ENCODE measurements around the gene FDX2.

FDX2 gene

GRCh38 chr19:10278935-10279334 lies 36.9 kb downstream of the FDX2 start:
- no peak overlapping the region for H3K4me2 ChIP-seq (ENCODE audit: low read length)
- no peak overlapping the region for H3K4ac ChIP-seq (ENCODE audit: low read depth, low read length)
- no CpG with 5 or more reads among the region's 1 CpG for WGBS (ENCODE audit: extremely low coverage, insufficient coverage, insufficient read length)
- no peak overlapping the region for H3K23ac ChIP-seq (ENCODE audit: low read length)
- H3K79me1 ChIP-seq (ENCODE audit: low read length) = no peaks in the 10 kb centered on the region
- no peak overlapping the region for H4K8ac ChIP-seq (ENCODE audit: low read depth, low read length)
- H2AK5ac ChIP-seq (ENCODE audit: low read length) = no peak overlapping the region
- H3K27me3 ChIP-seq (ENCODE audit: insufficient read depth, low read length) = no peaks in the 10 kb centered on the region
- no peak overlapping the region for H3K18ac ChIP-seq (ENCODE audit: low read length)
- H3K4me3 ChIP-seq (ENCODE audit: low read depth, low read length) = no peak overlapping the region
- no peak overlapping the region for H3K14ac ChIP-seq (ENCODE audit: low read length)
- no peak overlapping the region for H2AFZ ChIP-seq (ENCODE audit: insufficient read depth, low read length, poor library complexity)
- peaks cover 2% of the 10 kb centered on the region for H3K9me3 ChIP-seq (ENCODE audit: insufficient read depth, low read depth, low read length)
- H3K27ac ChIP-seq (ENCODE audit: low read depth, low read length) = no peak overlapping the region
- H4K91ac ChIP-seq (ENCODE audit: low read depth, low read length) = no peak overlapping the region
- H2BK5ac ChIP-seq (ENCODE audit: low read depth, low read length, poor library complexity) = no peak overlapping the region
- no peak overlapping the region for H3K9ac ChIP-seq (ENCODE audit: low read length)
- H2BK12ac ChIP-seq (ENCODE audit: low read length) = no peak overlapping the region
- no peak for DNase-seq
- no peaks in the 10 kb centered on the region for H3K79me2 ChIP-seq (ENCODE audit: control insufficient read depth, insufficient read depth, low read length, poor library complexity)
- no peak overlapping the region for H2BK120ac ChIP-seq (ENCODE audit: insufficient read depth, low read length, poor library complexity)
- H3K4me1 ChIP-seq (ENCODE audit: control insufficient read depth in 1 of 2, insufficient read depth in 2 of 2, low read length in 2 of 2) = no peaks in the 10 kb centered on the region
- H3K36me3 ChIP-seq (ENCODE audit: control insufficient read depth in 1 of 2, insufficient read depth in 2 of 2, low read length in 2 of 2) = no peaks in the 10 kb centered on the region
- no peak overlapping the region for H4K12ac ChIP-seq (ENCODE audit: low read depth, low read length)

GRCh38 chr19:10277795-10278589 lies 37.8 kb downstream of the FDX2 start:
- Histone ChIP-seq H2AFZ (ENCODE audit: insufficient read depth, low read length, poor library complexity) (no peak overlapping the region), H3K79me1 (ENCODE audit: low read length) (no peaks in the 10 kb centered on the region), H4K12ac (ENCODE audit: low read depth, low read length) (no peak overlapping the region), H3K14ac (ENCODE audit: low read length) (no peak overlapping the region), H3K4me2 (ENCODE audit: low read length) (no peak overlapping the region), H4K8ac (ENCODE audit: low read depth, low read length) (no peak overlapping the region), H3K27me3 (ENCODE audit: insufficient read depth, low read length) (no peaks in the 10 kb centered on the region), H2BK12ac (ENCODE audit: low read length) (no peak overlapping the region), H3K9ac (ENCODE audit: low read length) (no peak overlapping the region), H3K4me1 (ENCODE audit: control insufficient read depth in 1 of 2, insufficient read depth in 2 of 2, low read length in 2 of 2) (no peaks in the 10 kb centered on the region), H3K79me2 (ENCODE audit: control insufficient read depth, insufficient read depth, low read length, poor library complexity) (no peaks in the 10 kb centered on the region), H3K23ac (ENCODE audit: low read length) (no peak overlapping the region), H3K4me3 (ENCODE audit: low read depth, low read length) (no peak overlapping the region), H2BK120ac (ENCODE audit: insufficient read depth, low read length, poor library complexity) (no peak overlapping the region), H3K9me3 (ENCODE audit: insufficient read depth, low read depth, low read length) (no peaks in the 10 kb centered on the region), H3K36me3 (ENCODE audit: control insufficient read depth in 1 of 2, insufficient read depth in 2 of 2, low read length in 2 of 2) (no peaks in the 10 kb centered on the region), H4K91ac (ENCODE audit: low read depth, low read length) (no peak overlapping the region), H3K27ac (ENCODE audit: low read depth, low read length) (no peak overlapping the region), H3K4ac (ENCODE audit: low read depth, low read length) (no peak overlapping the region), H2BK5ac (ENCODE audit: low read depth, low read length, poor library complexity) (no peak overlapping the region), H3K18ac (ENCODE audit: low read length) (no peak overlapping the region), H2AK5ac (ENCODE audit: low read length) (no peak overlapping the region)
- DNase-seq = no peak
- WGBS (ENCODE audit: extremely low coverage, insufficient coverage, insufficient read length) = no CpG with 5 or more reads among the region's 9 CpGs

GRCh38 chr19:10274589-10274988 lies 41.2 kb downstream of the FDX2 start:
- Histone ChIP-seq H3K14ac (ENCODE audit: low read length) (no peak overlapping the region), H4K12ac (ENCODE audit: low read depth, low read length) (no peak overlapping the region), H2BK12ac (ENCODE audit: low read length) (no peak overlapping the region), H3K18ac (ENCODE audit: low read length) (no peak overlapping the region), H3K36me3 (ENCODE audit: control insufficient read depth in 1 of 2, insufficient read depth in 2 of 2, low read length in 2 of 2) (no peaks in the 10 kb centered on the region), H3K4ac (ENCODE audit: low read depth, low read length) (no peak overlapping the region), H4K91ac (ENCODE audit: low read depth, low read length) (no peak overlapping the region), H3K9ac (ENCODE audit: low read length) (no peak overlapping the region), H3K79me1 (ENCODE audit: low read length) (peaks cover 2% of the 10 kb centered on the region), H3K27me3 (ENCODE audit: insufficient read depth, low read length) (no peaks in the 10 kb centered on the region), H3K4me2 (ENCODE audit: low read length) (no peak overlapping the region), H2AFZ (ENCODE audit: insufficient read depth, low read length, poor library complexity) (no peak overlapping the region), H3K27ac (ENCODE audit: low read depth, low read length) (no peak overlapping the region), H2BK5ac (ENCODE audit: low read depth, low read length, poor library complexity) (no peak overlapping the region), H2BK120ac (ENCODE audit: insufficient read depth, low read length, poor library complexity) (no peak overlapping the region), H3K79me2 (ENCODE audit: control insufficient read depth, insufficient read depth, low read length, poor library complexity) (no peaks in the 10 kb centered on the region), H3K4me3 (ENCODE audit: low read depth, low read length) (no peak overlapping the region), H2AK5ac (ENCODE audit: low read length) (no peak overlapping the region), H4K8ac (ENCODE audit: low read depth, low read length) (no peak overlapping the region), H3K4me1 (ENCODE audit: control insufficient read depth in 1 of 2, insufficient read depth in 2 of 2, low read length in 2 of 2) (peaks cover 13 to 14% of the 10 kb centered on the region in 2 experiments), H3K23ac (ENCODE audit: low read length) (no peak overlapping the region), H3K9me3 (ENCODE audit: insufficient read depth, low read depth, low read length) (no peaks in the 10 kb centered on the region)
- WGBS (ENCODE audit: extremely low coverage, insufficient coverage, insufficient read length) = no CpG with 5 or more reads among the region's 10 CpGs
- no peak for DNase-seq

GRCh38 chr19:10271543-10272086 lies 44.2 kb downstream of the FDX2 start:
- WGBS (ENCODE audit: extremely low coverage, insufficient coverage, insufficient read length) = no CpG with 5 or more reads among the region's 12 CpGs
- Histone ChIP-seq H3K23ac (ENCODE audit: low read length) (no peak overlapping the region), H3K79me1 (ENCODE audit: low read length) (peaks cover 2% of the 10 kb centered on the region)

More at GRCh38 chr19:10271543-10272086, 44.2 kb downstream of the FDX2 start:
- H3K9ac ChIP-seq (ENCODE audit: low read length) = no peak overlapping the region
- H3K4ac ChIP-seq (ENCODE audit: low read depth, low read length) = no peak overlapping the region
- no peaks in the 10 kb centered on the region for H3K79me2 ChIP-seq (ENCODE audit: control insufficient read depth, insufficient read depth, low read length, poor library complexity)
- no peak overlapping the region for H2AFZ ChIP-seq (ENCODE audit: insufficient read depth, low read length, poor library complexity)
- no peak overlapping the region for H4K91ac ChIP-seq (ENCODE audit: low read depth, low read length)
- H4K8ac ChIP-seq (ENCODE audit: low read depth, low read length) = no peak overlapping the region
- no peaks in the 10 kb centered on the region for H3K9me3 ChIP-seq (ENCODE audit: insufficient read depth, low read depth, low read length)
- H3K4me2 ChIP-seq (ENCODE audit: low read length) = no peak overlapping the region
- no peak overlapping the region for H3K4me3 ChIP-seq (ENCODE audit: low read depth, low read length)
- no peak overlapping the region for H2BK5ac ChIP-seq (ENCODE audit: low read depth, low read length, poor library complexity)
- H3K18ac ChIP-seq (ENCODE audit: low read length) = no peak overlapping the region
- no peak overlapping the region for H3K14ac ChIP-seq (ENCODE audit: low read length)
- H3K27me3 ChIP-seq (ENCODE audit: insufficient read depth, low read length) = no peaks in the 10 kb centered on the region
- peak; percentile 31 to 33 for DNase-seq
- H2AK5ac ChIP-seq (ENCODE audit: low read length) = no peak overlapping the region
- H2BK120ac ChIP-seq (ENCODE audit: insufficient read depth, low read length, poor library complexity) = no peak overlapping the region
- no peak overlapping the region for H3K27ac ChIP-seq (ENCODE audit: low read depth, low read length)
- H3K4me1 ChIP-seq (ENCODE audit: control insufficient read depth in 1 of 2, insufficient read depth in 2 of 2, low read length in 2 of 2) = peaks cover 13 to 14% of the 10 kb centered on the region in 2 experiments
- H4K12ac ChIP-seq (ENCODE audit: low read depth, low read length) = no peak overlapping the region
- no peak overlapping the region for H2BK12ac ChIP-seq (ENCODE audit: low read length)
- no peaks in the 10 kb centered on the region for H3K36me3 ChIP-seq (ENCODE audit: control insufficient read depth in 1 of 2, insufficient read depth in 2 of 2, low read length in 2 of 2)
